Cardiac muscle cell (in vitro differentiated cells and primary cell): ENCODE results near the gene LRRK1. TPM values are rescaled to one million over a fixed set of nuclear protein-coding genes. Genes with fewer than 3 reads are reported as not detected.

Experiments used
- DNase-seq, 2 donors: peaks; one replicate each; pipeline versions ENCODE4 v3.0.0 to v3.0.0-alpha.2; 2010 to 2017; ENCODE audit warnings: low read depth in 1 of 2, low spot score in 1 of 2
- H3K27ac ChIP-seq: fragments of 200-600 bp; sonication (generic); 2 replicates; pipeline ENCODE4 v1.5.1; 2016
- H3K27me3 ChIP-seq: fragments of 200-600 bp; sonication (generic); 2 replicates; pipeline ENCODE4 v1.6.0; 2016; ENCODE audit warnings: control low read depth
- H3K36me3 ChIP-seq: fragments of 200-600 bp; sonication (generic); 2 replicates; pipeline ENCODE4 v1.5.1; 2016; ENCODE audit warnings: control low read depth
- H3K4me1 ChIP-seq: fragments of 200-600 bp; sonication (generic); 2 replicates; pipeline ENCODE4 v1.8.1; 2017; ENCODE audit warnings: low read depth, mild to moderate bottlenecking, mixed run types
- H3K4me3 ChIP-seq: fragments of 200-600 bp; sonication (generic); 2 replicates; pipeline ENCODE4 v1.5.1; 2016; ENCODE audit warnings: mild to moderate bottlenecking
- H3K9me3 ChIP-seq: fragments of 200-600 bp; sonication (generic); 2 replicates; pipeline ENCODE4 v1.5.1; 2017; ENCODE audit warnings: low read depth, mild to moderate bottlenecking, control low read depth
- CTCF ChIP-seq: IDR thresholded peaks from 2 replicates; pipeline ENCODE4 v1.5.1; 2012; ENCODE audit warnings: low read depth, mild to moderate bottlenecking, low read length
- polyA plus RNA-seq: library from polyadenylated mRNA; unstranded; fragments of >200 nt; fragmentation: Nextera tagmentation; extraction: Ambion mirVana; gene quantifications from 2 replicates; pipeline ENCODE4 v1.2.1, GENCODE V29; 2016
- total RNA-seq: library from RNA; depleted of rRNA; stranded (reverse); fragments of >200 nt; gene quantifications from 2 replicates; pipeline ENCODE4 v1.2.3, GENCODE V29; 2016

LRRK1 gene
- total and polyA plus RNA-seq, 2 experiments from 2014 or later: 0.12 to 1.0 TPM

- peak in 1 of 2 donors; percentile 16 for DNase-seq
- no peaks in the 10 kb centered on the region for H3K36me3 ChIP-seq
- H3K9me3 ChIP-seq: no peaks in the 10 kb centered on the region
- H3K27ac ChIP-seq: no peak overlapping the region
- no peak overlapping the region for H3K4me3 ChIP-seq
- TF ChIP-seq CTCF: no peak
- peaks cover 11% of the 10 kb centered on the region for H3K27me3 ChIP-seq
- peaks cover 3% of the 10 kb centered on the region for H3K4me1 ChIP-seq
These were observed 75.7 kb downstream of the LRRK1 start for GRCh38 chr15:100994597-100995446.

- no peaks in the 10 kb centered on the region for H3K9me3 ChIP-seq
- no peaks in the 10 kb centered on the region for H3K36me3 ChIP-seq
- H3K4me3 ChIP-seq: no peak overlapping the region
- peaks cover 11% of the 10 kb centered on the region for H3K27me3 ChIP-seq
- no peak overlapping the region for H3K27ac ChIP-seq
- no peak for DNase-seq
- peaks cover 3% of the 10 kb centered on the region for H3K4me1 ChIP-seq
- no peak for TF ChIP-seq CTCF
These were observed 76.6 kb downstream of the LRRK1 start for GRCh38 chr15:100995471-100996430.

GRCh38 chr15:100997442-100997841, 78.3 kb downstream of the LRRK1 start:
- no peaks in the 10 kb centered on the region for H3K9me3 ChIP-seq

GRCh38 chr15:100998630-100999029, 79.5 kb downstream of the LRRK1 start:
- Histone ChIP-seq H3K4me1 (peaks cover 3% of the 10 kb centered on the region), H3K4me3 (no peak overlapping the region), H3K36me3 (no peaks in the 10 kb centered on the region), H3K27me3 (peaks cover 8% of the 10 kb centered on the region), H3K9me3 (no peaks in the 10 kb centered on the region), H3K27ac (no peak overlapping the region)
- no peak for DNase-seq
- TF ChIP-seq CTCF: no peak

More at GRCh38 chr15:100997442-100997841, 78.3 kb downstream of the LRRK1 start:
- H3K4me3 ChIP-seq: no peak overlapping the region
- peaks cover 11% of the 10 kb centered on the region for H3K27me3 ChIP-seq
- no peaks in the 10 kb centered on the region for H3K36me3 ChIP-seq
- H3K4me1 ChIP-seq: peaks cover 3% of the 10 kb centered on the region
- DNase-seq: no peak
- TF ChIP-seq CTCF: no peak
- H3K27ac ChIP-seq: no peak overlapping the region

- DNase-seq: no peak
- Histone ChIP-seq H3K4me1 (peaks cover 1% of the 10 kb centered on the region), H3K36me3 (no peaks in the 10 kb centered on the region), H3K27me3 (peaks cover 8% of the 10 kb centered on the region), H3K9me3 (no peaks in the 10 kb centered on the region), H3K4me3 (no peak overlapping the region), H3K27ac (no peak overlapping the region)
- TF ChIP-seq CTCF: no peak
These were observed 80.2 kb downstream of the LRRK1 start for GRCh38 chr15:100999369-100999768.
